H1 (cell line): ENCODE measurements around the gene COL5A1.

Experiments
- BACH1 ChIP-seq: IDR thresholded peaks from 2 replicates; pipeline ENCODE4 v1.6.1; 2012; ENCODE audit warnings: low read length, improper control_type of control experiment
- CTCF ChIP-seq, 3 experiments: IDR thresholded peaks; 1 replicate in 2 of 3; 2 replicates in 1 of 3; pipeline versions ENCODE4 v1.5.1 to v1.6.1; 2011; ENCODE audit warnings: low read length in 3 of 3, mild to moderate bottlenecking in 3 of 3, inconsistent platforms in 2 of 3, low read depth in 1 of 3, moderate library complexity in 1 of 3; ENCODE audit not compliant: insufficient read depth in 1 of 3; ENCODE audit errors: control extremely low read depth in 1 of 3
- USF2 ChIP-seq: IDR thresholded peaks from 2 replicates; pipeline ENCODE4 v1.6.1; 2011; ENCODE audit warnings: low read length, improper control_type of control experiment

GRCh38 chr9:134728801-134729495 lies 87.3 kb downstream of the COL5A1 start:
- TF ChIP-seq CTCF (IDR thresholded peaks at IDR 0.05; ENCODE audit: control extremely low read depth in 1 of 3, insufficient read depth in 1 of 3, low read depth in 1 of 3, low read length in 3 of 3) (no peak), USF2 (no peak), BACH1 (no peak)
